WTC11 (cell line): ENCODE data around the gene BRSK1. TPM values are rescaled to one million over a fixed set of nuclear protein-coding genes. Genes with fewer than 3 reads are reported as not detected.

Experiments used
- ATAC-seq: fragments of 200-7000 bp; cut with Tn5 transposase; 2 replicates; pipeline ENCODE4 v1.10.0; 2021; ENCODE audit warnings: mild to moderate bottlenecking, moderate library complexity
- CTCF ChIA-PET: fragments of 300-600 bp; sonication (Branson Sonifier 250); formaldehyde crosslinking; loops from one replicate; lab custom pipeline; 2021; ENCODE audit warnings: antibody characterized with exemption; lab: Charles Lee
- POLR2A ChIA-PET: fragments of 350-600 bp; sonication (Branson Sonifier 250); formaldehyde crosslinking; loops from one replicate; lab custom pipeline; 2021; ENCODE audit warnings: antibody characterized with exemption; lab: Charles Lee
- DNase-seq: peaks from one replicate; pipeline ENCODE4 v3.0.0; 2021; ENCODE audit warnings: low spot score
- H3K27ac Mint-ChIP-seq: 2 replicates; pipeline ENCODE4 v1.8.0; 2021; ENCODE audit warnings: mixed read lengths
- H3K27me3 Mint-ChIP-seq: 2 replicates; pipeline ENCODE4 v1.8.0; 2021; ENCODE audit warnings: low read depth, mild to moderate bottlenecking, moderate library complexity, mixed read lengths
- H3K36me3 Mint-ChIP-seq: 2 replicates; pipeline ENCODE4 v1.8.0; 2021; ENCODE audit warnings: mixed read lengths
- H3K4me1 Mint-ChIP-seq: 2 replicates; pipeline ENCODE4 v1.8.0; 2022; ENCODE audit warnings: mixed read lengths
- H3K4me3 Mint-ChIP-seq: 2 replicates; pipeline ENCODE4 v1.8.0; 2021; ENCODE audit warnings: mild to moderate bottlenecking, moderate library complexity, mixed read lengths
- H3K9me3 Mint-ChIP-seq: 2 replicates; pipeline ENCODE4 v1.8.0; 2021; ENCODE audit warnings: mixed read lengths
- ATF6 ChIP-seq: sonication (generic); formaldehyde crosslinking; IDR thresholded peaks from 2 replicates; pipeline ENCODE4 v1.8.1; 2023; ENCODE audit warnings: mild to moderate bottlenecking, missing genetic modification reagents
- CREB1 ChIP-seq: sonication (generic); formaldehyde crosslinking; IDR thresholded peaks from 2 replicates; pipeline ENCODE4 v1.8.0; 2023; ENCODE audit warnings: mild to moderate bottlenecking, missing genetic modification reagents
- CREM ChIP-seq: sonication (generic); formaldehyde crosslinking; IDR thresholded peaks from 2 replicates; pipeline ENCODE4 v1.8.1; 2022; ENCODE audit warnings: mild to moderate bottlenecking, missing genetic modification reagents, moderate library complexity
- E2F4 ChIP-seq: sonication (generic); formaldehyde crosslinking; IDR thresholded peaks from 2 replicates; pipeline ENCODE4 v1.8.1; 2022; ENCODE audit warnings: low read depth, mild to moderate bottlenecking, moderate library complexity, missing genetic modification reagents, borderline replicate concordance
- EMX1 ChIP-seq: fragments of 250-450 bp; sonication (Bioruptor Pico); IDR thresholded peaks from 2 replicates; pipeline ENCODE4 v1.8.0; 2021; ENCODE audit warnings: mild to moderate bottlenecking
- FOXP1 ChIP-seq: sonication (generic); formaldehyde crosslinking; IDR thresholded peaks from 2 replicates; pipeline ENCODE4 v1.8.0; 2022; ENCODE audit warnings: missing genetic modification reagents, mild to moderate bottlenecking, moderate library complexity, borderline replicate concordance
- GABPB1 ChIP-seq: sonication (generic); formaldehyde crosslinking; IDR thresholded peaks from 2 replicates; pipeline ENCODE4 v1.8.1; 2023; ENCODE audit warnings: mild to moderate bottlenecking, missing genetic modification reagents
- HMGA2 ChIP-seq: fragments of 250-450 bp; sonication (Bioruptor Pico); IDR thresholded peaks from 2 replicates; pipeline ENCODE4 v1.4.0; 2021; ENCODE audit warnings: mild to moderate bottlenecking, moderate library complexity
- HMGXB4 ChIP-seq: sonication (generic); formaldehyde crosslinking; IDR thresholded peaks from 2 replicates; pipeline ENCODE4 v1.8.1; 2023; ENCODE audit warnings: mild to moderate bottlenecking, moderate library complexity, missing genetic modification reagents
- OVOL2 ChIP-seq: fragments of 250-450 bp; sonication (Bioruptor Pico); IDR thresholded peaks from 2 replicates; pipeline ENCODE4 v1.9.0; 2021; ENCODE audit warnings: mild to moderate bottlenecking, borderline replicate concordance
- PRRX2 ChIP-seq: fragments of 250-450 bp; sonication (Bioruptor Pico); IDR thresholded peaks from 2 replicates; pipeline ENCODE4 v1.8.0; 2021; ENCODE audit warnings: mild to moderate bottlenecking
- RELA ChIP-seq: sonication (generic); formaldehyde crosslinking; IDR thresholded peaks from 2 replicates; pipeline ENCODE4 v1.8.1; 2022; ENCODE audit warnings: missing genetic modification reagents, mild to moderate bottlenecking, borderline replicate concordance
- TEAD4 ChIP-seq: sonication (generic); formaldehyde crosslinking; IDR thresholded peaks from 2 replicates; pipeline ENCODE4 v1.8.0; 2022; ENCODE audit warnings: mild to moderate bottlenecking, missing genetic modification reagents
- USF1 ChIP-seq: sonication (generic); formaldehyde crosslinking; IDR thresholded peaks from 2 replicates; pipeline ENCODE4 v1.8.0; 2022; ENCODE audit warnings: mild to moderate bottlenecking, missing genetic modification reagents
- ZBTB21 ChIP-seq: sonication (generic); formaldehyde crosslinking; IDR thresholded peaks from 2 replicates; pipeline ENCODE4 v1.8.1; 2023; ENCODE audit warnings: mild to moderate bottlenecking, missing genetic modification reagents, borderline replicate concordance
- ZNF121 ChIP-seq: sonication (generic); formaldehyde crosslinking; IDR thresholded peaks from 2 replicates; pipeline ENCODE4 v1.8.0; 2023; ENCODE audit warnings: missing genetic modification reagents
- ZNF232 ChIP-seq: sonication (generic); formaldehyde crosslinking; IDR thresholded peaks from 2 replicates; pipeline ENCODE4 v1.8.0; 2022; ENCODE audit warnings: mild to moderate bottlenecking, missing genetic modification reagents
- ZNF416 ChIP-seq: fragments of 250-450 bp; sonication (Bioruptor Pico); IDR thresholded peaks from 2 replicates; pipeline ENCODE4 v1.9.0; 2021; ENCODE audit warnings: mild to moderate bottlenecking, inconsistent platforms
- ZSCAN18 ChIP-seq: fragments of 250-450 bp; sonication (Bioruptor Pico); IDR thresholded peaks from 2 replicates; pipeline ENCODE4 v2.1.2; 2022; ENCODE audit warnings: mild to moderate bottlenecking, moderate library complexity
- total RNA-seq: library from RNA; stranded (reverse); gene quantifications from 3 replicates; pipeline ENCODE4 v1.2.3, GENCODE V29; 2021

BRSK1 gene
- total RNA-seq, 1 experiment from 2014 or later, result 52.4 TPM

GRCh38 chr19:55302318-55302703 is 18.5 kb downstream of the BRSK1 start:
- Mint-ChIP-seq H3K9me3 (no peaks in the 10 kb centered on the region), H3K4me3 (no peak overlapping the region), H3K4me1 (peaks cover 25% of the 10 kb centered on the region), H3K27me3 (no peaks in the 10 kb centered on the region), H3K36me3 (peaks cover 36% of the 10 kb centered on the region), H3K27ac (no peak overlapping the region)
- TF ChIP-seq HMGA2 (no peak), GABPB1 (CRISPR knock-in tag) (no peak), FOXP1 (no peak), ZNF121 (CRISPR knock-in tag) (no peak), EMX1 (CRISPR knock-in tag) (no peak), ZNF232 (no peak), PRRX2 (CRISPR knock-in tag) (no peak), CREM (CRISPR knock-in tag) (no peak), USF1 (CRISPR knock-in tag) (no peak), OVOL2 (no peak), RELA (CRISPR knock-in tag) (no peak), ATF6 (CRISPR knock-in tag) (no peak), ZNF416 (CRISPR knock-in tag) (no peak), CREB1 (CRISPR knock-in tag) (no peak), ZBTB21 (CRISPR knock-in tag) (no peak)
- no peak for DNase-seq
- CTCF ChIA-PET, result interaction anchor here (0.5 to 2.8 kb wide), 15 partner anchors 10 to 1921 kb away, joined by 3 to 35 read pairs (median 6); partner anchors contain the start of genes BRSK1, HSPBP1, KMT5C and TMEM238
- POLR2A ChIA-PET, result interaction anchor here (1.0 to 1.9 kb wide), 2 partner anchors 37 to 67 kb away, joined by 4 to 11 read pairs; partner anchors contain the start of gene KMT5C
- no peak for ATAC-seq

GRCh38 chr19:55303477-55303876 is 19.7 kb downstream of the BRSK1 start:
- H3K36me3 Mint-ChIP-seq, result peaks cover 39% of the 10 kb centered on the region
- H3K4me3 Mint-ChIP-seq, result no peak overlapping the region
- DNase-seq (no peak), ATAC-seq (no peak)
- H3K9me3 Mint-ChIP-seq, result no peaks in the 10 kb centered on the region
- ChIA-PET POLR2A (no interaction called here), CTCF (interaction anchor here (1.3 kb wide), 1 partner anchor 45 kb away, joined by 4 read pairs; no protein-coding TSS in a partner anchor)
- H3K4me1 Mint-ChIP-seq, result peaks cover 22% of the 10 kb centered on the region
- TF ChIP-seq ZSCAN18 (CRISPR knock-in tag) (no peak), TEAD4 (CRISPR knock-in tag) (no peak), E2F4 (CRISPR knock-in tag) (no peak), HMGXB4 (CRISPR knock-in tag) (no peak)
- H3K27ac Mint-ChIP-seq, result no peak overlapping the region
- no peaks in the 10 kb centered on the region for H3K27me3 Mint-ChIP-seq
